GM12878 (cell line): ENCODE results near the gene F12. TPM values are rescaled to one million over a fixed set of nuclear protein-coding genes. Genes with fewer than 3 reads are reported as not detected.

Experiments used
- ATAC-seq: fragments of 200-7000 bp; cut with Tn5 transposase; 3 replicates; pipeline ENCODE4 v1.9.1; 2020; ENCODE audit warnings: mild to moderate bottlenecking, moderate library complexity
- BruUV-seq: library from RNA; stranded (reverse); fragments of 400-500 nt; replicated peaks from 2 replicates; lab custom pipeline; 2021; lab: Mats Ljungman, UMichigan
- CTCF ChIA-PET: fragments of 300-600 bp; sonication (Branson Sonifier 250); formaldehyde crosslinking; extraction: SDS; loops from one replicate; lab custom pipeline; 2021; ENCODE audit warnings: inconsistent platforms; lab: Yijun Ruan, JAX
- POLR2A ChIA-PET: fragments of 350-600 bp; formaldehyde crosslinking; extraction: SDS; loops from one replicate; lab custom pipeline; 2021; ENCODE audit warnings: inconsistent platforms; lab: Charles Lee
- RAD21 ChIA-PET: fragments of 300-600 bp; sonication (Branson Sonifier 250); formaldehyde crosslinking; loops from one replicate; lab custom pipeline; 2023; ENCODE audit warnings: antibody characterized with exemption; ENCODE audit not compliant: unreplicated experiment; lab: Charles Lee
- SMC1A ChIA-PET: fragments of 300-600 bp; sonication (Branson Sonifier 250); formaldehyde crosslinking; loops from one replicate; lab custom pipeline; 2023; ENCODE audit not compliant: unreplicated experiment, uncharacterized antibody; lab: Charles Lee
- DNase-seq: peaks from one replicate; pipeline ENCODE4 v3.0.0-alpha.2; 2011; ENCODE audit warnings: low read depth, low spot score
- FAIRE-seq: peaks from 3 replicates; lab custom pipeline; 2011; peaks lifted over from hg19 to GRCh38; lab: Jason Lieb, UNC
- H2AFZ ChIP-seq: 2 replicates; pipeline ENCODE4 v1.6.0; 2011; ENCODE audit warnings: low read depth, low read length, control low read depth; ENCODE audit not compliant: control insufficient read depth
- H3K27ac ChIP-seq: 2 replicates; pipeline ENCODE4 v1.5.1; 2011; ENCODE audit warnings: control low read depth; ENCODE audit not compliant: control insufficient read depth, insufficient read depth
- H3K27me3 ChIP-seq, 2 experiments: replicated peaks in 1 of 2; 2 replicates each; pipeline versions ENCODE4 v1.6.0 to v1.6.1; 2011; ENCODE audit warnings: low read length in 1 of 2; ENCODE audit not compliant: control insufficient read depth in 2 of 2, insufficient read depth in 2 of 2
- H3K36me3 ChIP-seq, 2 experiments: 2 replicates each; pipeline ENCODE4 v1.5.1; 2011; ENCODE audit warnings: low read length in 1 of 2; ENCODE audit not compliant: control insufficient read depth in 2 of 2, insufficient read depth in 2 of 2
- H3K4me1 ChIP-seq: 2 replicates; pipeline ENCODE4 v1.6.1; 2011; ENCODE audit warnings: mild to moderate bottlenecking, low read length, moderate library complexity, mixed read lengths; ENCODE audit not compliant: control insufficient read depth, insufficient read depth
- H3K4me2 ChIP-seq: 2 replicates; pipeline ENCODE4 v1.6.0; 2011; ENCODE audit warnings: control low read depth; ENCODE audit not compliant: control insufficient read depth, insufficient read depth
- H3K4me3 ChIP-seq: fragments of 200-600 bp; sonication (generic); 2 replicates; pipeline ENCODE4 v1.5.1; 2016
- H3K79me2 ChIP-seq: 2 replicates; pipeline ENCODE4 v1.6.0; 2011; ENCODE audit warnings: low read length; ENCODE audit not compliant: control insufficient read depth, insufficient read depth
- H3K9ac ChIP-seq: 2 replicates; pipeline ENCODE4 v1.8.0; 2011; ENCODE audit warnings: low read length, control low read depth, mixed read lengths; ENCODE audit not compliant: control insufficient read depth, insufficient read depth
- H3K9me3 ChIP-seq: replicated peaks from 3 replicates; pipeline ENCODE4 v1.5.1; 2011; ENCODE audit warnings: mild to moderate bottlenecking, low read length; ENCODE audit not compliant: control insufficient read depth, insufficient read depth
- H4K20me1 ChIP-seq: 2 replicates; pipeline ENCODE4 v1.6.0; 2011; ENCODE audit not compliant: control insufficient read depth, insufficient read depth
- EP300 ChIP-seq, 2 experiments: fragments of 150-350 bp in 1 of 2; IDR thresholded peaks; 2 replicates each; pipeline ENCODE4 v1.6.1; 2011 to 2012; ENCODE audit warnings: low read depth in 2 of 2, low read length in 2 of 2, borderline replicate concordance in 1 of 2, improper control_type of control experiment in 1 of 2, inconsistent platforms in 1 of 2; ENCODE audit not compliant: control insufficient read depth in 1 of 2
- ETV6 ChIP-seq, 2 experiments: fragments of 450-650 bp in 1 of 2; IDR thresholded peaks in 1 of 2; conservative IDR thresholded peaks in 1 of 2; 2 replicates each; pipeline ENCODE4 v1.6.1; 2014; ENCODE audit warnings: antibody characterized with exemption in 1 of 2, borderline replicate concordance in 1 of 2, low read depth in 1 of 2, mild to moderate bottlenecking in 1 of 2, moderate library complexity in 1 of 2
- HDAC6 ChIP-seq: fragments of 200-600 bp; sonication (generic); IDR thresholded peaks from one replicate; pipeline ENCODE4 v1.8.0; 2017; ENCODE audit warnings: antibody characterized with exemption; ENCODE audit not compliant: unreplicated experiment
- WGBS: methylation state at CpG from one replicate; pipeline ENCODE4 v1.1.6; 2016; ENCODE audit warnings: low lambda C conversion rate; ENCODE audit not compliant: insufficient replicate concordance, insufficient coverage; ENCODE audit errors: missing lambda C conversion rate; 5-methylcytosine and 5-hydroxymethylcytosine counted together
- in situ Hi-C: fragments of 300-500 bp; cut with MboI; formaldehyde crosslinking; loops from 9 replicates; pipeline ENCODE4 v1.14.3; 2018; ENCODE audit warnings: mixed read lengths
- intact Hi-C: fragments of 100-400 bp; cut with micrococcal nuclease; formaldehyde crosslinking; loops from one replicate; pipeline ENCODE4 v1.14.2; 2022; ENCODE audit not compliant: unreplicated experiment
- polyA plus RNA-seq, 11 experiments: library from polyadenylated mRNA; depleted of rRNA in 4 of 11; unstranded in 6 of 11; stranded (reverse) in 5 of 11; fragments of >200 nt; fragmentation: Nextera tagmentation in 4 of 11; fragmentation: Illumina TruSeq in 1 of 11; extraction: Ambion mirVana in 4 of 11; extraction: Trizol in 1 of 11; gene quantifications; 1 replicate in 1 of 11; 2 replicates in 10 of 11; pipeline versions ENCODE4 v1.2.1 to v1.2.3, GENCODE V29; 2011 to 2016; ENCODE audit warnings: inconsistent platforms in 2 of 11, missing spikeins in 2 of 11, low read depth in 1 of 11
- total RNA-seq, 4 experiments: library from RNA; depleted of rRNA in 3 of 4; stranded (reverse); fragments of >200 nt in 3 of 4; fragmentation: Illumina TruSeq in 1 of 4; extraction: Trizol in 1 of 4; gene quantifications; 2 replicates each; pipeline versions ENCODE4 v1.2.1 to v1.2.3, GENCODE V29; 2013 to 2021
- TF ChIP-seq, protein P1 (sequence below): fragments of 450-650 bp; IDR thresholded peaks from 2 replicates; pipeline ENCODE4 v1.6.1; 2017; ENCODE audit warnings: borderline replicate concordance
- TF ChIP-seq, protein P2 (sequence below): IDR thresholded peaks from 2 replicates; pipeline ENCODE4 v1.6.1; 2011; ENCODE audit warnings: low read depth, mild to moderate bottlenecking, low read length, moderate library complexity, borderline replicate concordance; ENCODE audit errors: extremely low read depth
- TF ChIP-seq, protein P3 (sequence below): IDR thresholded peaks from 2 replicates; pipeline ENCODE4 v1.6.1; 2012; ENCODE audit warnings: low read depth, low read length, improper control_type of control experiment
- TF ChIP-seq, protein P4 (sequence below): IDR thresholded peaks from 2 replicates; pipeline ENCODE4 v1.6.1; 2012; ENCODE audit warnings: improper control_type of control experiment, low read depth, low read length; ENCODE audit not compliant: insufficient replicate concordance
- TF ChIP-seq, protein P5 (sequence below): IDR thresholded peaks from 2 replicates; pipeline ENCODE4 v1.6.1; 2012; ENCODE audit warnings: low read depth, low read length, improper control_type of control experiment

Gene F12
- total and polyA plus RNA-seq, 10 of the 15 experiments (the other 5 are each of a cell fraction or from before 2014, with no cell fraction given), result 0.25 to 11.3 (median 5.5) TPM

DNA sequence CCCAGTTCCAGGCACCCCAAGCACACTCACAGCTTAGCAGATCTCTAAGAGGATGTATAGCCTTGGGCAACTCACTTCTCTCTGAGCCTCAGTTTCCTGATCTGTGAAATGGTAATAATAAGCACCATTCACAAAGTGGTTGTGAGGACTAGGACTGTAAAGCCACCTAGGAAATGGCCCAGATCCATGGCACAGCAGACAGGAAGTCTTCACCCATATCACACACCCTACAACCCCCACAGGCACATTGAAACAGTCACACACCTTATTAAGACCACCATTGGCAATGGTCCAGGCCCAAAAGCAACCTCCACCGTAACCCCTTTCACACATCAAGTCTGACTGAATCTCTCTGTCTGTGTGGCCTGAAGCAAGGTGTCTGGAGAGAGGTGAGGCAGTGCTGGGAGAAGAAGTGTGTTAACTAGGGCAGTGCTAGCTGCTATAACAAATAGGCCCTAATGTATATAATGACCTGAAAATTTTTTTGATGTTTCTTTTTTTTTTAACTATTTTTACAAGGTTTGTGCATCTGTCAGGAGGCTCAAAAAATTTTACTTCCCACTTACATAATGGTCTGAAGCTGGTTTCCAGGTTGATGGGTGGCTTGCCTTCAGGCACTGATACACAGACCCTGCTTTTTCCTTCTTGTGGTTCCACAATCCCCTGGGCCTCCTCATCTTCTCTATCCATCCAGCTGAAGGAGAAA, 54.0 kb downstream of the F12 start:
- in situ Hi-C loops, result no loop called here
- BruUV-seq, result no TSS peak
- Histone ChIP-seq H2AFZ (no peak overlapping the region), H3K79me2 (peaks cover 38% of the 10 kb centered on the region), H3K4me1 (peaks cover 31% of the 10 kb centered on the region), H3K27me3 (no peaks in the 10 kb centered on the region), H3K9me3 (peaks cover 3% of the 10 kb centered on the region; the same call in 1 of the 3 replicates), H3K36me3 (no peaks in the 10 kb centered on the region; a peak in 1 of 4 replicates), H3K27ac (no peak overlapping the region), H3K9ac (no peak overlapping the region), H4K20me1 (no peaks in the 10 kb centered on the region), H3K4me2 (no peak overlapping the region), H3K4me3 (no peak overlapping the region)
- FAIRE-seq (no peak), ATAC-seq (no peak), DNase-seq (no peak)
- ChIA-PET SMC1A (interaction anchor here (0.7 to 3.0 kb wide), 5 partner anchors 8 to 90 kb away, joined by 3 to 7 read pairs (median 5); no protein-coding TSS in a partner anchor), RAD21 (interaction anchor here (0.6 to 1.0 kb wide), 2 partner anchors 9 to 15 kb away, joined by 6 read pairs; no protein-coding TSS in a partner anchor), POLR2A (interaction anchor here (0.5 to 2.3 kb wide), 4 partner anchors 9 to 783 kb away, joined by 3 to 13 read pairs (median 6); no protein-coding TSS in a partner anchor), CTCF (interaction anchor here (0.6 to 7.2 kb wide), 6 partner anchors 10 to 145 kb away, joined by 3 to 46 read pairs (median 5); no protein-coding TSS in a partner anchor)
- intact Hi-C loops, result no loop called here
- WGBS, result 100% methylated on average over 1 of the region's 1 CpG
- TF ChIP-seq, protein P1, sequence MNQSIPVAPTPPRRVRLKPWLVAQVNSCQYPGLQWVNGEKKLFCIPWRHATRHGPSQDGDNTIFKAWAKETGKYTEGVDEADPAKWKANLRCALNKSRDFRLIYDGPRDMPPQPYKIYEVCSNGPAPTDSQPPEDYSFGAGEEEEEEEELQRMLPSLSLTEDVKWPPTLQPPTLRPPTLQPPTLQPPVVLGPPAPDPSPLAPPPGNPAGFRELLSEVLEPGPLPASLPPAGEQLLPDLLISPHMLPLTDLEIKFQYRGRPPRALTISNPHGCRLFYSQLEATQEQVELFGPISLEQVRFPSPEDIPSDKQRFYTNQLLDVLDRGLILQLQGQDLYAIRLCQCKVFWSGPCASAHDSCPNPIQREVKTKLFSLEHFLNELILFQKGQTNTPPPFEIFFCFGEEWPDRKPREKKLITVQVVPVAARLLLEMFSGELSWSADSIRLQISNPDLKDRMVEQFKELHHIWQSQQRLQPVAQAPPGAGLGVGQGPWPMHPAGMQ, result no peak
- TF ChIP-seq EP300 (IDR thresholded peaks at IDR 0.05; ENCODE audit: borderline replicate concordance in 1 of 2, control insufficient read depth in 1 of 2, low read depth in 2 of 2, low read length in 2 of 2) (no peak), HDAC6 (no peak), ETV6 (conservative IDR thresholded peaks at IDR 0.05 in 1 of 2, IDR thresholded peaks at IDR 0.05 in 1 of 2; ENCODE audit: borderline replicate concordance in 1 of 2, low read depth in 1 of 2) (no peak)
- TF ChIP-seq, protein P2, sequence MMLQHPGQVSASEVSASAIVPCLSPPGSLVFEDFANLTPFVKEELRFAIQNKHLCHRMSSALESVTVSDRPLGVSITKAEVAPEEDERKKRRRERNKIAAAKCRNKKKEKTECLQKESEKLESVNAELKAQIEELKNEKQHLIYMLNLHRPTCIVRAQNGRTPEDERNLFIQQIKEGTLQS, result no peak
- TF ChIP-seq, protein P3, sequence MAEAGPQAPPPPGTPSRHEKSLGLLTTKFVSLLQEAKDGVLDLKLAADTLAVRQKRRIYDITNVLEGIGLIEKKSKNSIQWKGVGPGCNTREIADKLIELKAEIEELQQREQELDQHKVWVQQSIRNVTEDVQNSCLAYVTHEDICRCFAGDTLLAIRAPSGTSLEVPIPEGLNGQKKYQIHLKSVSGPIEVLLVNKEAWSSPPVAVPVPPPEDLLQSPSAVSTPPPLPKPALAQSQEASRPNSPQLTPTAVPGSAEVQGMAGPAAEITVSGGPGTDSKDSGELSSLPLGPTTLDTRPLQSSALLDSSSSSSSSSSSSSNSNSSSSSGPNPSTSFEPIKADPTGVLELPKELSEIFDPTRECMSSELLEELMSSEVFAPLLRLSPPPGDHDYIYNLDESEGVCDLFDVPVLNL, result no peak
- TF ChIP-seq, protein P4, sequence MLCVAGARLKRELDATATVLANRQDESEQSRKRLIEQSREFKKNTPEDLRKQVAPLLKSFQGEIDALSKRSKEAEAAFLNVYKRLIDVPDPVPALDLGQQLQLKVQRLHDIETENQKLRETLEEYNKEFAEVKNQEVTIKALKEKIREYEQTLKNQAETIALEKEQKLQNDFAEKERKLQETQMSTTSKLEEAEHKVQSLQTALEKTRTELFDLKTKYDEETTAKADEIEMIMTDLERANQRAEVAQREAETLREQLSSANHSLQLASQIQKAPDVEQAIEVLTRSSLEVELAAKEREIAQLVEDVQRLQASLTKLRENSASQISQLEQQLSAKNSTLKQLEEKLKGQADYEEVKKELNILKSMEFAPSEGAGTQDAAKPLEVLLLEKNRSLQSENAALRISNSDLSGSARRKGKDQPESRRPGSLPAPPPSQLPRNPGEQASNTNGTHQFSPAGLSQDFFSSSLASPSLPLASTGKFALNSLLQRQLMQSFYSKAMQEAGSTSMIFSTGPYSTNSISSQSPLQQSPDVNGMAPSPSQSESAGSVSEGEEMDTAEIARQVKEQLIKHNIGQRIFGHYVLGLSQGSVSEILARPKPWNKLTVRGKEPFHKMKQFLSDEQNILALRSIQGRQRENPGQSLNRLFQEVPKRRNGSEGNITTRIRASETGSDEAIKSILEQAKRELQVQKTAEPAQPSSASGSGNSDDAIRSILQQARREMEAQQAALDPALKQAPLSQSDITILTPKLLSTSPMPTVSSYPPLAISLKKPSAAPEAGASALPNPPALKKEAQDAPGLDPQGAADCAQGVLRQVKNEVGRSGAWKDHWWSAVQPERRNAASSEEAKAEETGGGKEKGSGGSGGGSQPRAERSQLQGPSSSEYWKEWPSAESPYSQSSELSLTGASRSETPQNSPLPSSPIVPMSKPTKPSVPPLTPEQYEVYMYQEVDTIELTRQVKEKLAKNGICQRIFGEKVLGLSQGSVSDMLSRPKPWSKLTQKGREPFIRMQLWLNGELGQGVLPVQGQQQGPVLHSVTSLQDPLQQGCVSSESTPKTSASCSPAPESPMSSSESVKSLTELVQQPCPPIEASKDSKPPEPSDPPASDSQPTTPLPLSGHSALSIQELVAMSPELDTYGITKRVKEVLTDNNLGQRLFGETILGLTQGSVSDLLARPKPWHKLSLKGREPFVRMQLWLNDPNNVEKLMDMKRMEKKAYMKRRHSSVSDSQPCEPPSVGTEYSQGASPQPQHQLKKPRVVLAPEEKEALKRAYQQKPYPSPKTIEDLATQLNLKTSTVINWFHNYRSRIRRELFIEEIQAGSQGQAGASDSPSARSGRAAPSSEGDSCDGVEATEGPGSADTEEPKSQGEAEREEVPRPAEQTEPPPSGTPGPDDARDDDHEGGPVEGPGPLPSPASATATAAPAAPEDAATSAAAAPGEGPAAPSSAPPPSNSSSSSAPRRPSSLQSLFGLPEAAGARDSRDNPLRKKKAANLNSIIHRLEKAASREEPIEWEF, result no peak
- TF ChIP-seq, protein P5, sequence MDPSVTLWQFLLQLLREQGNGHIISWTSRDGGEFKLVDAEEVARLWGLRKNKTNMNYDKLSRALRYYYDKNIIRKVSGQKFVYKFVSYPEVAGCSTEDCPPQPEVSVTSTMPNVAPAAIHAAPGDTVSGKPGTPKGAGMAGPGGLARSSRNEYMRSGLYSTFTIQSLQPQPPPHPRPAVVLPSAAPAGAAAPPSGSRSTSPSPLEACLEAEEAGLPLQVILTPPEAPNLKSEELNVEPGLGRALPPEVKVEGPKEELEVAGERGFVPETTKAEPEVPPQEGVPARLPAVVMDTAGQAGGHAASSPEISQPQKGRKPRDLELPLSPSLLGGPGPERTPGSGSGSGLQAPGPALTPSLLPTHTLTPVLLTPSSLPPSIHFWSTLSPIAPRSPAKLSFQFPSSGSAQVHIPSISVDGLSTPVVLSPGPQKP, result no peak
